Skeletal muscle satellite cell (primary cell): Measurements from ENCODE around the gene TRIM49C. TPM values are rescaled to one million over a fixed set of nuclear protein-coding genes. Genes with fewer than 3 reads are reported as not detected.
"Not testable (repeated sequence)": the region's sequence is repeated elsewhere in the genome, so short reads cannot be mapped to it uniquely, and the experiment has no call there.

Experiments
- H3K27me3 ChIP-seq: 2 replicates; pipeline ENCODE4 v1.7.0; 2013; ENCODE audit warnings: low read length; ENCODE audit not compliant: control insufficient read depth, insufficient read depth
- H3K36me3 ChIP-seq: 2 replicates; pipeline ENCODE4 v1.7.0; 2013; ENCODE audit warnings: mild to moderate bottlenecking, control low read depth, low read length; ENCODE audit not compliant: insufficient read depth
- H3K4me1 ChIP-seq: 2 replicates; pipeline ENCODE4 v1.7.0; 2013; ENCODE audit warnings: low read length; ENCODE audit not compliant: control insufficient read depth, insufficient read depth
- H3K4me2 ChIP-seq: 2 replicates; pipeline ENCODE4 v1.7.0; 2013; ENCODE audit warnings: mild to moderate bottlenecking, low read length
- H3K4me3 ChIP-seq: 2 replicates; pipeline ENCODE4 v1.7.0; 2013; ENCODE audit warnings: low read length
- H3K9ac ChIP-seq: 2 replicates; pipeline ENCODE4 v1.7.0; 2013; ENCODE audit warnings: mild to moderate bottlenecking, low read depth, low read length, moderate library complexity
- H3K9me3 ChIP-seq: replicated peaks from 2 replicates; pipeline ENCODE4 v1.7.0; 2013; ENCODE audit warnings: mild to moderate bottlenecking, control low read depth, low read length
- small RNA-seq: library from RNA; depleted of rRNA; stranded (forward); fragments of <200 nt; gene quantifications from one replicate; pipeline ENCODE3, GENCODE V24; 2012
- total RNA-seq: library from RNA; depleted of rRNA; stranded (reverse); fragments of >200 nt; gene quantifications from 2 replicates; pipeline ENCODE4 v1.2.3, GENCODE V29; 2012; rRNA removed

The TRIM49C gene
- total RNA-seq = not detected in 2 replicates

GRCh38 chr11:90030806-90031205 lies at the start of gene TRIM49C:
Gene TRIM49C (plus strand): TSS chr11:90031106. CDS start chr11:90035212, 4,106 bp downstream.
- not testable (repeated sequence) for H3K4me2 ChIP-seq

GRCh38 chr11:90024184-90024583 lies 6.7 kb upstream of the TRIM49C start:
- H3K4me1 ChIP-seq, H3K36me3 ChIP-seq, H3K9me3 ChIP-seq, H3K4me2 ChIP-seq, H3K4me3 ChIP-seq, H3K9ac ChIP-seq, H3K27me3 ChIP-seq: not testable (repeated sequence)

More at GRCh38 chr11:90030806-90031205, at the start of gene TRIM49C:
- H3K4me1 ChIP-seq, H3K9ac ChIP-seq, H3K36me3 ChIP-seq, H3K27me3 ChIP-seq, H3K9me3 ChIP-seq, H3K4me3 ChIP-seq: not testable (repeated sequence)

- not testable (repeated sequence) for H3K4me2 ChIP-seq, H3K36me3 ChIP-seq, H3K9ac ChIP-seq, H3K27me3 ChIP-seq, H3K4me1 ChIP-seq, H3K4me3 ChIP-seq, H3K9me3 ChIP-seq
Measured at GRCh38 chr11:90051591-90052209, 20.8 kb downstream of the TRIM49C start.

DNA sequence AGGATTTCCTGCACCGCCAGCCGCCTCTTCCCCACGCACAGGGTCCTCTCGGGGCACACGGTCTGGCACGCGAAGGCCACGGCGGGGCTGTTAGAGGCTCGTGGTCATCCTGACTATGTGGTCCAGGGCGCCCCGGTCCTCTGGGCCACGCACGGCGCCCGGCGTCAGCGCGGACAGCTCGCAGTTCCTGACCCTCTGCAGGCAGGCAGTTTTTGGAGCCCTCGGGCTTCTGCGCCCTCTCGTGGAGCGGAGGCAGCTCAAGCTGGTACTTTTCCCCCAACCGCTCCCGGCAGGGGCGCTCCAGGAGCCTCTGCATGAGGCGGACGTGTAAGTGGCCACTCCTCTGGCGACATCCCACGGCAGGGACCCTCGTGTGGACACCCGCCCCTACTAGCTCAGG lies 21.4 kb downstream of the TRIM49C start:
- H3K27me3 ChIP-seq, H3K4me1 ChIP-seq, H3K4me3 ChIP-seq, H3K9me3 ChIP-seq, H3K9ac ChIP-seq, H3K4me2 ChIP-seq, H3K36me3 ChIP-seq: not testable (repeated sequence)

GRCh38 chr11:90053545-90053944 lies 22.6 kb downstream of the TRIM49C start:
- H3K9me3 ChIP-seq, H3K4me1 ChIP-seq, H3K4me2 ChIP-seq, H3K9ac ChIP-seq, H3K36me3 ChIP-seq, H3K4me3 ChIP-seq, H3K27me3 ChIP-seq: not testable (repeated sequence)

DNA sequence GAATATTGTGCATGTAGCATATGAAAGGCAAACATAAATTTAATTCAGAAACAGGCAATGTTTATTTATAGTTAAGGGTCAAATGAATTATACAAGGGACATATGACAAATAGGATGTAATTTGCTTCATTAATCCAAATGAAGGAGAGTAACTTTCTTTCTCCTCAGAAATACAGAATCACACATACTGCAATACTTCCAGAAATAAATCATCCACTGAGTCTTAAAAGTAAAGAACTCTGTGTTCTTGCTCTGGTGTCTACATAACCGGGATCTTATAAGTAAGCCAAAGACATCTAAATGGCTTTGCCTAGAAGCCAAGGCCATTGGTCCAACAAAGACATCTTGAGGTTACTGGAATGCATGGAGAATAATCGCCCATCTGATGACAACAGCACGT lies 54.7 kb downstream of the TRIM49C start, which contains the start of gene UBTFL1:
UBTFL1 (plus strand) TSS at position 301 of the 400 bp plus-strand sequence; CDS start at position 301, 0 bp downstream.
- H3K4me1 ChIP-seq, H3K27me3 ChIP-seq, H3K9me3 ChIP-seq, H3K4me3 ChIP-seq, H3K4me2 ChIP-seq, H3K9ac ChIP-seq, H3K36me3 ChIP-seq: not testable (repeated sequence)

GRCh38 chr11:90088731-90089130 lies 57.8 kb downstream of the TRIM49C start:
- not testable (repeated sequence) for H3K4me1 ChIP-seq, H3K4me2 ChIP-seq, H3K4me3 ChIP-seq, H3K36me3 ChIP-seq, H3K9ac ChIP-seq, H3K27me3 ChIP-seq, H3K9me3 ChIP-seq

Small RNAs within 50 kb of the gene (small RNA-seq; reads per million reads assigned to genes)
- gene AP000827.1 = not detected
